Esophagus muscularis mucosa (tissue), 4 donors: ENCODE measurements around the gene MYCN. TPM values are rescaled to one million over a fixed set of nuclear protein-coding genes. Genes with fewer than 3 reads are reported as not detected.

Source experiments
- DNase-seq: peaks from one replicate; pipeline ENCODE4 v3.0.0-alpha.2; 2017; ENCODE audit errors: extremely low spot score
- H3K27ac ChIP-seq, 4 donors: fragments of 200-600 bp; sonication (generic); replicated peaks in 1 of 4; 1 replicate in 3 of 4; 2 replicates in 1 of 4; pipeline ENCODE4 v1.5.1; 2016 to 2019; ENCODE audit warnings: mild to moderate bottlenecking in 1 of 4
- H3K27me3 ChIP-seq, 4 donors: fragments of 200-600 bp; sonication (generic); one replicate each; pipeline versions ENCODE4 v1.5.1 to v1.6.0; 2016 to 2019
- H3K36me3 ChIP-seq, 4 donors: fragments of 200-600 bp; sonication (generic); one replicate each; pipeline ENCODE4 v1.5.1; 2016 to 2019
- H3K4me1 ChIP-seq, 4 donors: fragments of 200-600 bp; sonication (generic); one replicate each; pipeline ENCODE4 v1.5.1; 2016 to 2019
- H3K4me3 ChIP-seq, 4 donors: fragments of 200-600 bp; sonication (generic); 1 replicate in 2 of 4; 2 replicates in 2 of 4; pipeline ENCODE4 v1.5.1; 2016 to 2019; ENCODE audit warnings: mild to moderate bottlenecking in 4 of 4, moderate library complexity in 1 of 4
- H3K9me3 ChIP-seq, 4 donors: fragments of 200-600 bp; sonication (generic); 1 replicate in 3 of 4; 2 replicates in 1 of 4; pipeline ENCODE4 v1.5.1; 2016 to 2019
- EP300 ChIP-seq: sonication (generic); formaldehyde crosslinking; IDR thresholded peaks from one replicate; pipeline ENCODE4 v1.6.1; 2017; ENCODE audit warnings: antibody characterized with exemption
- POLR2A ChIP-seq: fragments of 450-650 bp; IDR thresholded peaks from one replicate; pipeline ENCODE4 v1.6.1; 2017; ENCODE audit warnings: antibody characterized with exemption, moderate library complexity, mild to moderate bottlenecking, low read depth
- POLR2AphosphoS5 ChIP-seq, 2 donors: sonication (generic); formaldehyde crosslinking; IDR thresholded peaks; one replicate each; pipeline ENCODE4 v1.6.1; 2017; ENCODE audit warnings: antibody characterized with exemption in 2 of 2
- WGBS: methylation state at CpG from one replicate; pipeline ENCODE4 v1.1.5; 2018; 5-methylcytosine and 5-hydroxymethylcytosine counted together
- intact Hi-C: fragments of 100-400 bp; cut with DNase I; formaldehyde crosslinking; loops from one replicate; pipeline ENCODE4 v1.15.1; 2023
- total RNA-seq, 4 donors: library from RNA; depleted of rRNA; stranded (reverse); fragments of >200 nt; gene quantifications; one replicate each; pipeline versions ENCODE4 v1.1.0 to v1.2.1, GENCODE V29; 2016
- TF ChIP-seq, protein P1 (sequence below), 3 experiments: fragments of 200-600 bp in 2 of 3; fragments of 450-650 bp in 1 of 3; sonication (generic) in 2 of 3; IDR thresholded peaks; one replicate each; pipeline ENCODE4 v1.5.1; 2017 to 2019; ENCODE audit warnings: antibody characterized with exemption in 3 of 3, mild to moderate bottlenecking in 2 of 3, moderate library complexity in 1 of 3

The MYCN gene
- total RNA-seq, 4 donors from 2014 or later, result 0.83 to 1.2 (median 1.1) TPM

DNA sequence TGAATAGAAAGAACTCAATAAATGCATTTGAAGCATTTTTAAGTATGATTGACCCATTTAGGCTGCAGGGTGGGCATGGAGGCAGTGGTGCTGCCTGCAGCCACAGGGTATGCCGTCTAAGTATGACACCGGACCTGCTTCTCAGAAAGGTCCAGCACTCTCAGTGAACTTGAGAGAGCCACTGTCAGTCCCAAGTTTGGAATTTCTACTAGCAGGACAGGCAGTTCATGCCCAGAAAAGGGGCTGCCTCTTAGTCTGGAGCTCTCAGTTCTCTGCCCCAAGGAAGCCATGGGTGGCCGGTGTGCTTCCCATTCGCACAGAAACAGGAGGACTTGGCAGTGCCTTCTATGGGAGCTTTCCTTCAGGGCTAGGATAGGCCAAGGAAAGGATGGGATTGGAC is 24.0 kb upstream of the MYCN start:
- intact Hi-C loops, result no loop called here
- no peak overlapping the region for H3K27ac ChIP-seq
- whole genome bisulfite sequencing, result 88% methylated on average over 2 of the region's 4 CpGs
- H3K36me3 ChIP-seq, result no peaks in the 10 kb centered on the region
- no peak for TF ChIP-seq POLR2AphosphoS5 (IDR thresholded peaks at IDR 0.05)
- TF ChIP-seq, protein P1, sequence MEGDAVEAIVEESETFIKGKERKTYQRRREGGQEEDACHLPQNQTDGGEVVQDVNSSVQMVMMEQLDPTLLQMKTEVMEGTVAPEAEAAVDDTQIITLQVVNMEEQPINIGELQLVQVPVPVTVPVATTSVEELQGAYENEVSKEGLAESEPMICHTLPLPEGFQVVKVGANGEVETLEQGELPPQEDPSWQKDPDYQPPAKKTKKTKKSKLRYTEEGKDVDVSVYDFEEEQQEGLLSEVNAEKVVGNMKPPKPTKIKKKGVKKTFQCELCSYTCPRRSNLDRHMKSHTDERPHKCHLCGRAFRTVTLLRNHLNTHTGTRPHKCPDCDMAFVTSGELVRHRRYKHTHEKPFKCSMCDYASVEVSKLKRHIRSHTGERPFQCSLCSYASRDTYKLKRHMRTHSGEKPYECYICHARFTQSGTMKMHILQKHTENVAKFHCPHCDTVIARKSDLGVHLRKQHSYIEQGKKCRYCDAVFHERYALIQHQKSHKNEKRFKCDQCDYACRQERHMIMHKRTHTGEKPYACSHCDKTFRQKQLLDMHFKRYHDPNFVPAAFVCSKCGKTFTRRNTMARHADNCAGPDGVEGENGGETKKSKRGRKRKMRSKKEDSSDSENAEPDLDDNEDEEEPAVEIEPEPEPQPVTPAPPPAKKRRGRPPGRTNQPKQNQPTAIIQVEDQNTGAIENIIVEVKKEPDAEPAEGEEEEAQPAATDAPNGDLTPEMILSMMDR (IDR thresholded peaks at IDR 0.05), result no peak
- TF ChIP-seq EP300, result no peak
- no peak for TF ChIP-seq POLR2A
- peak; percentile 75 for DNase-seq
- no peaks in the 10 kb centered on the region for H3K9me3 ChIP-seq
- no peak overlapping the region for H3K4me3 ChIP-seq
- H3K27me3 ChIP-seq, result no peaks in the 10 kb centered on the region
- H3K4me1 ChIP-seq, result peaks cover 21 to 33% (median 25%) of the 10 kb centered on the region in 4 donors

DNA sequence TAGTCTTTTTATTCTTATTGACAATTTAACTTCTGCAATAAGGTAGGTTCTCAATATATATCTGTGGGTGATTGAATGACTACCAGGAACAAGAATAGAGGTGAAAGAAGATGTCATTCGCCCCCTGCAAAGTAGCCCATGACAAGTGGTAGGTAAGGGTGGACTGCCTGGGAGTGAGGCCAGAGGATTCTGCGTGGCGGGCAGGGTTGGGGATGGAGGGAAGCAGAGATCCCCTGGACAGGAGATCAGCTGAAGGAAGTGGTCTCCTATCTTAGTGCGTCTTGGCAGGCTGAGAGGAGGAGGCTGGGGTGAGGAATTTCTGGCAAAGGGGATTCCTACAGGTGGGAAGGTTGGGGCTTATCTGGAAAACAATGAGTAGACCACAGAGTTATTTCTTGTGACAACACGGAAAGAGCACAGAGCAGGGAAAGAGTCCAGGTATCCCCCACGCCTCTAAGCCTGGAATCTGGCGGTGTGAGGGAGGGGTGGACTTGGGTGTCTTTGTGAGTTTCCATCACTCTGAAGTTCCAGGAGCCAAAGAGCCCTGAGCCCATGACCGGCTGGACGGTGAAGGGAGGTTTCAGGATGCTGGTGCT is 21.5 kb upstream of the MYCN start:
- 88% methylated on average over 9 of the region's 9 CpGs for WGBS
- Histone ChIP-seq H3K27ac (no peak overlapping the region), H3K27me3 (no peaks in the 10 kb centered on the region), H3K4me3 (no peak overlapping the region), H3K36me3 (no peaks in the 10 kb centered on the region), H3K9me3 (no peaks in the 10 kb centered on the region), H3K4me1 (peaks cover 8 to 18% (median 11%) of the 10 kb centered on the region in 4 donors)
- TF ChIP-seq POLR2AphosphoS5 (IDR thresholded peaks at IDR 0.05) (no peak), EP300 (no peak), POLR2A (no peak)
- TF ChIP-seq, protein P1 (IDR thresholded peaks at IDR 0.05), result no peak
- intact Hi-C loops, result no loop called here
- peak; percentile 62 for DNase-seq

DNA sequence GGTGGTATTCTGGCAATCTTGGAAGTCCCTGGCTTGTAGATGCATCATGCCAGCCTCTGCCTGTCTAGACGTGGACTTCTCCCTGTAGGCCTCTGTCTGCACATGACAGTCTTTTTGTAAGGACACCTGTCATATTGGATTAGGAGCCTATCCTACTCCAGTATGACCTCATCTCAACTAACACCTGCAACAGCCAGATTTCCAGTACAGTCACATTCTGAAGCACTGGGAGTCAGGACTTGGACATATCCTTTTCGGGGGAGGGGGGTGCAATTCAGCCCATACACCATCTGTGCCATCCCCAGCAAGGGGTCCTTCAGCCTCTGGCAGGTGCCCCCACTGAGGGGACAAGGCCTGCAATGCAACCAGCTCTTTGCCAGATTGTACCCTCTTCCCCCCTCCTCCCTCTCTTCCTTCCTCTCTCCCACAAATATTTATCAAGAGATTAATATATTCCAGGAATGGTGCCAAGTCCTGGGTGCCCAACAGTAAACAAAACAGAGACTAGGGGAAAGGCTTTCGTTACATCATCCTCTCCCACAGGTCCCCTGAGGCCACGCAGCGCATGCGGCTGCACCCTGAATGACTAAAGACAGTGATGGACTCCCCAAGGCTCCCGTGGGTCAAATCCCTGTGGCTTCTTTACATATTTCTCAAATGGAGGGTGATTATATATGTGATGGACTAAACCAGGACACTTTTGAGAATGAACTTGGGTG is 20.5 kb upstream of the MYCN start:
- H3K4me1 ChIP-seq, result peaks cover under 1 to 10% (median 5%) of the 10 kb centered on the region in 4 donors
- WGBS, result 76% methylated on average over 7 of the region's 7 CpGs
- H3K27ac ChIP-seq, result no peak overlapping the region
- no peaks in the 10 kb centered on the region for H3K27me3 ChIP-seq
- no peaks in the 10 kb centered on the region for H3K9me3 ChIP-seq
- intact Hi-C loops, result no loop called here
- TF ChIP-seq EP300 (no peak), POLR2AphosphoS5 (IDR thresholded peaks at IDR 0.05) (no peak), POLR2A (no peak)
- TF ChIP-seq, protein P1 (IDR thresholded peaks at IDR 0.05), result no peak
- H3K36me3 ChIP-seq, result no peaks in the 10 kb centered on the region
- H3K4me3 ChIP-seq, result no peak overlapping the region
- DNase-seq, result no peak

DNA sequence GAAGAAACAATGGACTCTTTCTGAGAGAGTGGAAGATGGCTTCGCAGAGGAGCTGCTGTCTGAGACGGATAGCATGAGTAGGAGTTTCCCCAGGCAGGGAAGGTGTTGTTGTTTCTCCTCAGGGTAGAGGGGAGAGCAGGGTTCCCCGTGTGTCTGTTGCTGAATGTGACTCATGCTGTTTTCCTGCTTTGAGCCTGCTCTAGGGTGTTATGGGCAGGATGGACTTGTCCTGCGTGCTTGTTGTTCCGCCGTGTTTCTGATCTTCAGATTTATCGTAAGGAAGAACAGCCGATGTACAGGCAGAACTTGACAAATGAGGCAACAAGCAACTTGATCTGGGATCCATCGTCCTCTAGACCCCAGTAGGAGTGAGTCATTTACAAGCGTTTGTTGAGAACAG is 19.7 kb upstream of the MYCN start:
- Histone ChIP-seq H3K4me1 (peaks cover 0 to 6% (median 1%) of the 10 kb centered on the region in 4 donors), H3K9me3 (no peaks in the 10 kb centered on the region), H3K4me3 (no peak overlapping the region), H3K27me3 (no peaks in the 10 kb centered on the region), H3K36me3 (no peaks in the 10 kb centered on the region), H3K27ac (no peak overlapping the region)
- 85% methylated on average over 10 of the region's 10 CpGs for WGBS
- no peak for DNase-seq
- intact Hi-C loops, result no loop called here
- TF ChIP-seq POLR2AphosphoS5 (IDR thresholded peaks at IDR 0.05) (no peak), EP300 (no peak), POLR2A (no peak)
- TF ChIP-seq, protein P1 (IDR thresholded peaks at IDR 0.05), result no peak
